IPS-15b (cell line): ENCODE data around the gene NSG2.

ENCODE experiments used
- H3K27me3 ChIP-seq: one replicate; pipeline ENCODE4 v1.6.1; 2013; ENCODE audit warnings: low read length; ENCODE audit not compliant: control insufficient read depth, insufficient read depth
- H3K36me3 ChIP-seq: one replicate; pipeline ENCODE4 v1.6.1; 2013; ENCODE audit warnings: low read length; ENCODE audit not compliant: control insufficient read depth, insufficient read depth
- H3K4me1 ChIP-seq: one replicate; pipeline ENCODE4 v1.6.1; 2013; ENCODE audit warnings: mild to moderate bottlenecking, low read length; ENCODE audit not compliant: control insufficient read depth, insufficient read depth
- H3K4me3 ChIP-seq: one replicate; pipeline ENCODE4 v1.5.1; 2013; ENCODE audit warnings: low read depth, low read length
- H3K9ac ChIP-seq: one replicate; pipeline ENCODE4 v1.6.1; 2013; ENCODE audit warnings: low read depth, mild to moderate bottlenecking, low read length
- H3K9me3 ChIP-seq: one replicate; pipeline ENCODE4 v1.6.1; 2013; ENCODE audit warnings: mild to moderate bottlenecking, low read length; ENCODE audit not compliant: control insufficient read depth, insufficient read depth

Gene NSG2

GRCh38 chr5:174044466-174045254 lies 846 bp upstream of the NSG2 start:
- Histone ChIP-seq H3K4me3 (no peak overlapping the region), H3K4me1 (no peaks in the 10 kb centered on the region), H3K36me3 (no peaks in the 10 kb centered on the region), H3K9ac (no peak overlapping the region), H3K9me3 (no peaks in the 10 kb centered on the region), H3K27me3 (no peaks in the 10 kb centered on the region)

- Histone ChIP-seq H3K4me1 (no peaks in the 10 kb centered on the region), H3K9me3 (no peaks in the 10 kb centered on the region), H3K9ac (no peak overlapping the region), H3K36me3 (no peaks in the 10 kb centered on the region), H3K27me3 (no peaks in the 10 kb centered on the region), H3K4me3 (no peak overlapping the region)
Measured at GRCh38 chr5:174046558-174046957, 1.1 kb downstream of the NSG2 start.

- no peaks in the 10 kb centered on the region for H3K9me3 ChIP-seq
- no peaks in the 10 kb centered on the region for H3K4me1 ChIP-seq
- H3K36me3 ChIP-seq = no peaks in the 10 kb centered on the region
- no peak overlapping the region for H3K4me3 ChIP-seq
- H3K27me3 ChIP-seq = no peaks in the 10 kb centered on the region
- no peak overlapping the region for H3K9ac ChIP-seq
Measured at GRCh38 chr5:174047472-174048099, 2.1 kb downstream of the NSG2 start.

GRCh38 chr5:174052636-174053035 lies 7.1 kb downstream of the NSG2 start:
- Histone ChIP-seq H3K9me3 (no peaks in the 10 kb centered on the region), H3K4me1 (no peaks in the 10 kb centered on the region), H3K9ac (no peak overlapping the region), H3K4me3 (no peak overlapping the region), H3K27me3 (no peaks in the 10 kb centered on the region), H3K36me3 (no peaks in the 10 kb centered on the region)

GRCh38 chr5:174053905-174054304 lies 8.4 kb downstream of the NSG2 start:
- Histone ChIP-seq H3K36me3 (no peaks in the 10 kb centered on the region), H3K9me3 (no peaks in the 10 kb centered on the region), H3K9ac (no peak overlapping the region), H3K4me1 (no peaks in the 10 kb centered on the region), H3K27me3 (no peaks in the 10 kb centered on the region), H3K4me3 (no peak overlapping the region)

- Histone ChIP-seq H3K36me3 (no peaks in the 10 kb centered on the region), H3K9ac (no peak overlapping the region), H3K9me3 (no peaks in the 10 kb centered on the region), H3K27me3 (no peaks in the 10 kb centered on the region), H3K4me1 (no peaks in the 10 kb centered on the region), H3K4me3 (no peak overlapping the region)
Measured at GRCh38 chr5:174056064-174056847, 10.8 kb downstream of the NSG2 start.

- H3K27me3 ChIP-seq = no peaks in the 10 kb centered on the region
Measured at GRCh38 chr5:174057206-174057605, 11.7 kb downstream of the NSG2 start.

GRCh38 chr5:174058433-174059122 lies 13.1 kb downstream of the NSG2 start:
- H3K9ac ChIP-seq = no peak overlapping the region
- no peak overlapping the region for H3K4me3 ChIP-seq
- H3K4me1 ChIP-seq = no peaks in the 10 kb centered on the region
- H3K36me3 ChIP-seq = no peaks in the 10 kb centered on the region
- H3K27me3 ChIP-seq = no peaks in the 10 kb centered on the region
- no peaks in the 10 kb centered on the region for H3K9me3 ChIP-seq

More at GRCh38 chr5:174057206-174057605, 11.7 kb downstream of the NSG2 start:
- Histone ChIP-seq H3K36me3 (no peaks in the 10 kb centered on the region), H3K4me3 (no peak overlapping the region), H3K4me1 (no peaks in the 10 kb centered on the region), H3K9me3 (no peaks in the 10 kb centered on the region), H3K9ac (no peak overlapping the region)

- H3K4me1 ChIP-seq = no peaks in the 10 kb centered on the region
- no peak overlapping the region for H3K4me3 ChIP-seq
- H3K36me3 ChIP-seq = no peaks in the 10 kb centered on the region
- H3K27me3 ChIP-seq = no peaks in the 10 kb centered on the region
- H3K9ac ChIP-seq = no peak overlapping the region
- no peaks in the 10 kb centered on the region for H3K9me3 ChIP-seq
Measured at GRCh38 chr5:174059247-174059646, 13.7 kb downstream of the NSG2 start.

GRCh38 chr5:174063082-174063756 lies 17.7 kb downstream of the NSG2 start:
- Histone ChIP-seq H3K4me1 (no peaks in the 10 kb centered on the region), H3K4me3 (no peak overlapping the region), H3K9me3 (no peaks in the 10 kb centered on the region), H3K27me3 (no peaks in the 10 kb centered on the region), H3K36me3 (no peaks in the 10 kb centered on the region), H3K9ac (no peak overlapping the region)

- no peaks in the 10 kb centered on the region for H3K4me1 ChIP-seq
- no peaks in the 10 kb centered on the region for H3K36me3 ChIP-seq
- no peaks in the 10 kb centered on the region for H3K27me3 ChIP-seq
Measured at GRCh38 chr5:174064171-174064570, 18.7 kb downstream of the NSG2 start.

More at GRCh38 chr5:174064171-174064570, 18.7 kb downstream of the NSG2 start:
- Histone ChIP-seq H3K9me3 (no peaks in the 10 kb centered on the region), H3K9ac (no peak overlapping the region), H3K4me3 (no peak overlapping the region)
